Mesenchymal stem cell (in vitro differentiated cells and primary cell): ENCODE results near the gene ATN1.

Experiments used
- DNase-seq: peaks from one replicate; pipeline ENCODE4 v3.0.0-alpha.2; 2013
- H2AFZ ChIP-seq: one replicate; pipeline ENCODE4 v1.6.1; 2013; ENCODE audit warnings: low read depth, mild to moderate bottlenecking, control low read depth, inconsistent platforms, low read length, moderate library complexity
- H2AK5ac ChIP-seq: 2 replicates; pipeline ENCODE4 v1.6.1; 2013; ENCODE audit warnings: low read length, moderate library complexity, mild to moderate bottlenecking, inconsistent platforms; ENCODE audit not compliant: severe bottlenecking
- H2BK120ac ChIP-seq: one replicate; pipeline ENCODE4 v1.6.1; 2013; ENCODE audit warnings: low read depth, mild to moderate bottlenecking, inconsistent platforms, low read length, moderate library complexity
- H2BK12ac ChIP-seq, 2 experiments: one replicate each; pipeline ENCODE4 v1.6.1; 2013; ENCODE audit warnings: inconsistent platforms in 2 of 2, low read length in 2 of 2, mild to moderate bottlenecking in 2 of 2, moderate library complexity in 2 of 2, control low read depth in 1 of 2
- H2BK15ac ChIP-seq: one replicate; pipeline ENCODE4 v1.6.1; 2013; ENCODE audit warnings: mild to moderate bottlenecking, low read depth, inconsistent platforms; ENCODE audit not compliant: poor library complexity, severe bottlenecking
- H2BK5ac ChIP-seq: 2 replicates; pipeline ENCODE4 v1.6.1; 2013; ENCODE audit warnings: low read depth, mild to moderate bottlenecking, low read length, control low read depth, inconsistent platforms; ENCODE audit not compliant: poor library complexity, severe bottlenecking
- H3K14ac ChIP-seq, 2 experiments: one replicate each; pipeline ENCODE4 v1.6.1; 2013; ENCODE audit warnings: inconsistent platforms in 2 of 2, low read length in 2 of 2, control low read depth in 1 of 2, mild to moderate bottlenecking in 1 of 2, moderate library complexity in 1 of 2
- H3K18ac ChIP-seq, 2 experiments: one replicate each; pipeline ENCODE4 v1.6.1; 2013; ENCODE audit warnings: inconsistent platforms in 2 of 2, low read length in 2 of 2, control low read depth in 1 of 2, low read depth in 1 of 2, mild to moderate bottlenecking in 1 of 2
- H3K23ac ChIP-seq, 2 experiments: one replicate each; pipeline ENCODE4 v1.6.1; 2013; ENCODE audit warnings: inconsistent platforms in 2 of 2, low read length in 2 of 2, mild to moderate bottlenecking in 2 of 2, moderate library complexity in 2 of 2, control low read depth in 1 of 2
- H3K27ac ChIP-seq: 2 replicates; pipeline ENCODE4 v1.5.1; 2013; ENCODE audit warnings: mild to moderate bottlenecking, moderate library complexity, low read length, control low read depth, inconsistent platforms; ENCODE audit not compliant: poor library complexity, severe bottlenecking
- H3K27me3 ChIP-seq, 2 experiments: 2 replicates each; pipeline versions ENCODE4 v1.6.1 to v1.7.0; 2013; ENCODE audit warnings: low read length in 2 of 2, mild to moderate bottlenecking in 2 of 2, moderate library complexity in 2 of 2, control low read depth in 1 of 2, inconsistent platforms in 1 of 2; ENCODE audit not compliant: control insufficient read depth in 1 of 2, insufficient read depth in 1 of 2
- H3K36me3 ChIP-seq, 2 experiments: 2 replicates each; pipeline versions ENCODE4 v1.6.1 to v1.7.0; 2013; ENCODE audit warnings: low read length in 2 of 2, control low read depth in 1 of 2, inconsistent platforms in 1 of 2, low read depth in 1 of 2, mild to moderate bottlenecking in 1 of 2; ENCODE audit not compliant: insufficient read depth in 2 of 2, control insufficient read depth in 1 of 2
- H3K4ac ChIP-seq, 2 experiments: one replicate each; pipeline ENCODE4 v1.6.1; 2013; ENCODE audit warnings: inconsistent platforms in 2 of 2, low read length in 2 of 2, mild to moderate bottlenecking in 2 of 2, moderate library complexity in 2 of 2, control low read depth in 1 of 2, low read depth in 1 of 2
- H3K4me1 ChIP-seq: 2 replicates; pipeline ENCODE4 v1.6.1; 2013; ENCODE audit warnings: low read depth, low read length, control low read depth; ENCODE audit not compliant: control insufficient read depth, insufficient read depth
- H3K4me2 ChIP-seq: 2 replicates; pipeline ENCODE4 v1.6.1; 2013; ENCODE audit warnings: low read length, mild to moderate bottlenecking, inconsistent platforms; ENCODE audit not compliant: poor library complexity, severe bottlenecking
- H3K4me3 ChIP-seq, 2 experiments: 2 replicates each; pipeline versions ENCODE4 v1.5.1 to v1.7.0; 2013; ENCODE audit warnings: low read length in 2 of 2, mild to moderate bottlenecking in 2 of 2, control low read depth in 1 of 2, low read depth in 1 of 2; ENCODE audit not compliant: insufficient read depth in 1 of 2
- H3K79me1 ChIP-seq: replicated peaks from 2 replicates; pipeline ENCODE4 v1.6.1; 2013; ENCODE audit warnings: mild to moderate bottlenecking, control low read depth, low read length, inconsistent platforms; ENCODE audit not compliant: poor library complexity, severe bottlenecking
- H3K9ac ChIP-seq: 2 replicates; pipeline ENCODE4 v1.7.0; 2013; ENCODE audit warnings: mild to moderate bottlenecking, low read length, moderate library complexity
- H3K9me3 ChIP-seq: 2 replicates; pipeline ENCODE4 v1.7.0; 2013; ENCODE audit warnings: mild to moderate bottlenecking, low read length; ENCODE audit not compliant: control insufficient read depth
- H4K8ac ChIP-seq: one replicate; pipeline ENCODE4 v1.6.1; 2013; ENCODE audit warnings: inconsistent platforms, mild to moderate bottlenecking, low read length, moderate library complexity
- H4K91ac ChIP-seq: one replicate; pipeline ENCODE4 v1.6.1; 2013; ENCODE audit warnings: mild to moderate bottlenecking, low read length, inconsistent platforms
- WGBS: methylation state at CpG from one replicate; pipeline ENCODE4 v1.1.7; 2013; ENCODE audit warnings: mixed read lengths; 5-methylcytosine and 5-hydroxymethylcytosine counted together

ATN1 gene

DNA sequence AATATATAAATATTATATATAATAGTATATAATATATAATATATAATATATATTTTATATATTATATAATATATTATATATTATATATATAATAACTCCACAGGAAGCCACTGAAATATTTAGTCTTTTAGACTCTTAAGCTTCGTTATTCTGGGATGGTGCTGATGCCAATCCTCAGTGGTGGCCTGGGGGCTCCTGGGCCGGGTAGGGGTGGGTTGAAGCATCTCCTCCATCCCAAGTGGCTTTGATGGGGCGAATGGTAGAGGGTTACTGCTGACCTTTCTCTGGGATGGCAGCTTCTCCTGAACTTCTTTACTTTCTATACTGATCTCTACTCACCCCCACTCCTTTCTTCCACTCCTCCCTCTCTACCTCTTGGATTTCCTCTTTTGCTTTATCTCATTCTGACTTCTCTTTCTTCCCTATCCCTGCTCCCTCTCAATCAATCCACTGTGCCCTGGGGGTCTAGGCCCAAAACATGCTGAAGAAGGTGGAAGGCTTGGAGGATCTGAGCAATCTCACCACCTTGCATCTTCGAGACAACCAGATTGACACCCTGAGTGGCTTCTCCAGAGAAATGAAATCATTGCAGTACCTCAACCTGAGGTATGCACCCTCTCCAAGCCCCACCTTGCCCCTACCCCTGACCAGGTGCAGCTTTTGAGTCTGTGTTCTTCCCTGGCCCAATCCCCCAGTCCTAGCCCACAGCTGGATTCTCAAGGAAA is 18.2 kb upstream of the ATN1 start:
- no peak overlapping the region for H2BK12ac ChIP-seq
- H3K14ac ChIP-seq: no peak overlapping the region
- peaks cover 14% of the 10 kb centered on the region for H3K4me1 ChIP-seq
- H3K79me1 ChIP-seq: no peaks in the 10 kb centered on the region
- no peak overlapping the region for H2BK15ac ChIP-seq
- no peaks in the 10 kb centered on the region for H3K9me3 ChIP-seq
- no peak overlapping the region for H4K8ac ChIP-seq
- no peak overlapping the region for H2AFZ ChIP-seq
- H2BK120ac ChIP-seq: no peak overlapping the region
- no peak overlapping the region for H4K91ac ChIP-seq
- no peak overlapping the region for H3K4me3 ChIP-seq
- H2BK5ac ChIP-seq: no peak overlapping the region
- H3K18ac ChIP-seq: no peak overlapping the region
- H3K4ac ChIP-seq: no peak overlapping the region
- 86% methylated on average over 4 of the region's 4 CpGs for WGBS
- H3K27ac ChIP-seq: no peak overlapping the region
- H3K36me3 ChIP-seq: peaks cover 3 to 19% of the 10 kb centered on the region in 2 experiments
- no peak overlapping the region for H2AK5ac ChIP-seq
- H3K23ac ChIP-seq: no peak overlapping the region
- no peak overlapping the region for H3K4me2 ChIP-seq
- peaks cover 0 to 14% of the 10 kb centered on the region in 2 experiments for H3K27me3 ChIP-seq
- no peak for DNase-seq
- no peak overlapping the region for H3K9ac ChIP-seq

DNA sequence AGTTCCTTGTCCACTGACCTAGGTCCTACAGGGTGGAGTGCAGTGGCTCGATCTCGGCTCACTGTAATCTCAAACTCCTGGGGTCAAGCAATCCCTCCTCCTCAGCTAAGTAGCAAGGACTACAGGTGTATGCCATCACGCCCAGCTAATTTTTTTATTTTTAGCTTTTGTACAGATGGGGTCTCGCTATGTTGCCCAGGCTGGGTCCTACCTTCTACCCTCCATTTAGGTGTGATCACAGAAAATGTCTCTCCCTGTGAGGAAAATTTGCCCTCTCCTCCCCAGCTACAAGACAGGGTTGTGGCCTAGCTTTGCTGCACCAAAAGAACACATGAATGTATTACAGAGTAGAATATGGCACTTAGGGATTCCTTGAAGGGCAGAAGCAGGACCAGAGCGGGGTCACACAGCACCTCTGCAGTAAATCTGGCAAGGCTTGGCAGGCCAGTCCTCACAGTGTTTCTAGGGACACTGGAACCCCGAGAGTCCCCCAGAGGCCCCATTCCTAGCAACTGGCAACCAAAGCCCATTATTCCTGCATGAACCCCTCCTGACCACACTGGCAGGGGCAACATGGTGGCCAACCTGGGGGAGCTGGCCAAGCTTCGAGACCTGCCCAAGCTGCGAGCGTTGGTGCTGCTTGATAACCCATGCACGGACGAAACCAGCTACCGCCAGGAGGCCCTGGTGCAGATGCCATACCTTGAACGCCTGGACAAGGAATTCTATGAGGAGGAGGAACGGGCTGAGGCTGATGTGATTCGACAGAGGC is 15.4 kb upstream of the ATN1 start:
- Histone ChIP-seq H3K4me1 (peaks cover 18% of the 10 kb centered on the region), H3K9me3 (no peaks in the 10 kb centered on the region), H3K4me2 (no peak overlapping the region), H3K27ac (no peak overlapping the region), H2AFZ (no peak overlapping the region), H3K23ac (no peak overlapping the region), H2AK5ac (no peak overlapping the region), H3K9ac (no peak overlapping the region), H3K27me3 (peaks cover 0 to 19% of the 10 kb centered on the region in 2 experiments), H3K14ac (no peak overlapping the region), H4K8ac (no peak overlapping the region), H2BK12ac (no peak overlapping the region), H4K91ac (no peak overlapping the region), H2BK5ac (no peak overlapping the region), H3K4ac (no peak overlapping the region), H2BK15ac (no peak overlapping the region), H2BK120ac (no peak overlapping the region), H3K79me1 (no peaks in the 10 kb centered on the region), H3K4me3 (peak overlapping the region in 1 of 2 experiments; percentile 2), H3K36me3 (peaks cover 0 to 19% of the 10 kb centered on the region in 2 experiments), H3K18ac (no peak overlapping the region)
- 93% methylated on average over 15 of the region's 15 CpGs for WGBS
- no peak for DNase-seq

- H3K4me2 ChIP-seq: peak within 1 kb of the TSS; percentile 74
- peaks cover 23% of the 10 kb centered on the region for H3K4me1 ChIP-seq
- WGBS: under 1% methylated on average over 61 of the region's 68 CpGs
- H2BK5ac ChIP-seq: no peak within 1 kb of the TSS
- H3K14ac ChIP-seq: peak within 1 kb of the TSS in 1 of 2 experiments; percentile 84
- no peaks in the 10 kb centered on the region for H3K79me1 ChIP-seq
- peaks cover 2 to 24% of the 10 kb centered on the region in 2 experiments for H3K36me3 ChIP-seq
- peak within 1 kb of the TSS; percentile 6 to 91 for H3K4ac ChIP-seq
- peak within 1 kb of the TSS in 1 of 2 experiments; percentile 80 for H2BK12ac ChIP-seq
- H4K8ac ChIP-seq: peak within 1 kb of the TSS; percentile 99
- peak within 1 kb of the TSS; percentile 85 for H3K9ac ChIP-seq
- peak within 1 kb of the TSS; percentile 64 for H2BK120ac ChIP-seq
- H3K27ac ChIP-seq: no peak within 1 kb of the TSS
- DNase-seq: peak; percentile 73
- H3K9me3 ChIP-seq: no peaks in the 10 kb centered on the region
- H2AK5ac ChIP-seq: no peak within 1 kb of the TSS
- peak within 1 kb of the TSS; percentile 94 for H2BK15ac ChIP-seq
- H3K27me3 ChIP-seq: peaks cover 0 to 19% of the 10 kb centered on the region in 2 experiments
- H3K23ac ChIP-seq: peak within 1 kb of the TSS in 1 of 2 experiments; percentile 86
- H3K18ac ChIP-seq: peak within 1 kb of the TSS; percentile 40 to 84
- peak within 1 kb of the TSS; percentile 65 for H2AFZ ChIP-seq
- peak within 1 kb of the TSS; percentile 64 to 92 for H3K4me3 ChIP-seq
- H4K91ac ChIP-seq: peak within 1 kb of the TSS; percentile 95
Observed at GRCh38 chr12:6914246-6914946, 13.4 kb upstream of the ATN1 start, which contains the start of gene ENO2. TSS of gene ENO2 (plus strand) at chr12:6914580. CDS start at chr12:6915833, 1,253 bp downstream.
